Memory B cell (primary cell): Measurements from ENCODE around the gene SALL2.
"Not testable (repeated sequence)": the region's sequence is repeated elsewhere in the genome, so short reads cannot be mapped to it uniquely, and the experiment has no call there.

Experiments used
- ATAC-seq: fragments of 150-1000 bp; cut with Tn5 transposase; 2 replicates; pipeline ENCODE4 v1.10.0; 2021; ENCODE audit warnings: low read depth, mild to moderate bottlenecking, moderate library complexity
- DNase-seq, 2 donors: peaks; one replicate each; pipeline ENCODE4 v3.0.0; 2022; ENCODE audit warnings: low spot score in 2 of 2
- H3K27ac Mint-ChIP-seq: one replicate; pipeline ENCODE4 v1.8.0; 2022; ENCODE audit warnings: mild to moderate bottlenecking, moderate library complexity, mixed read lengths
- H3K27me3 Mint-ChIP-seq: one replicate; pipeline ENCODE4 v1.8.0; 2022; ENCODE audit warnings: mixed read lengths
- H3K36me3 Mint-ChIP-seq: one replicate; pipeline ENCODE4 v1.8.0; 2022; ENCODE audit warnings: mild to moderate bottlenecking, mixed read lengths
- H3K4me1 Mint-ChIP-seq: one replicate; pipeline ENCODE4 v1.8.0; 2022; ENCODE audit warnings: mixed read lengths
- H3K4me3 Mint-ChIP-seq: one replicate; pipeline ENCODE4 v1.8.0; 2022; ENCODE audit warnings: mild to moderate bottlenecking, moderate library complexity, mixed read lengths
- H3K9me3 Mint-ChIP-seq: one replicate; pipeline ENCODE4 v1.8.0; 2022; ENCODE audit warnings: mixed read lengths

The SALL2 gene

GRCh38 chr14:21525962-21526671 is at the start of gene SALL2:
SALL2 (minus strand) TSS chr14:21526346; CDS start chr14:21526127, 219 bp downstream.
- DNase-seq, result peak in 1 of 2 donors; percentile 22
- Mint-ChIP-seq H3K27me3 (peaks cover 12% of the 10 kb centered on the region), H3K4me1 (peaks cover 8% of the 10 kb centered on the region), H3K36me3 (no peaks in the 10 kb centered on the region), H3K4me3 (peak within 1 kb of the TSS; percentile 84), H3K27ac (peak within 1 kb of the TSS; percentile 0), H3K9me3 (no peaks in the 10 kb centered on the region)
- ATAC-seq, result peak; percentile 47

GRCh38 chr14:21575661-21576060 is 49.5 kb upstream of the SALL2 start:
- ATAC-seq, result no peak
- Mint-ChIP-seq H3K4me1 (no peaks in the 10 kb centered on the region), H3K4me3 (no peak overlapping the region), H3K9me3 (no peaks in the 10 kb centered on the region), H3K27ac (no peak overlapping the region), H3K36me3 (peaks cover 2% of the 10 kb centered on the region), H3K27me3 (peaks cover 3% of the 10 kb centered on the region)
- no peak for DNase-seq

GRCh38 chr14:21572604-21573003 is 46.5 kb upstream of the SALL2 start:
- no peaks in the 10 kb centered on the region for H3K4me1 Mint-ChIP-seq
- peaks cover 12% of the 10 kb centered on the region for H3K27me3 Mint-ChIP-seq
- no peak overlapping the region for H3K4me3 Mint-ChIP-seq
- peaks cover 2% of the 10 kb centered on the region for H3K36me3 Mint-ChIP-seq
- no peaks in the 10 kb centered on the region for H3K9me3 Mint-ChIP-seq
- ATAC-seq (no peak), DNase-seq (no peak)
- H3K27ac Mint-ChIP-seq, result no peak overlapping the region

- ATAC-seq, result no peak
- H3K27ac Mint-ChIP-seq, result no peak overlapping the region
- H3K4me3 Mint-ChIP-seq, result no peak overlapping the region
- no peak for DNase-seq
- no peaks in the 10 kb centered on the region for H3K9me3 Mint-ChIP-seq
- peaks cover 2% of the 10 kb centered on the region for H3K27me3 Mint-ChIP-seq
- peaks cover 2% of the 10 kb centered on the region for H3K4me1 Mint-ChIP-seq
- no peaks in the 10 kb centered on the region for H3K36me3 Mint-ChIP-seq
These were observed 32.6 kb upstream of the SALL2 start for GRCh38 chr14:21558703-21559170.

- no peaks in the 10 kb centered on the region for H3K36me3 Mint-ChIP-seq
- DNase-seq, result peak; percentile 64 to 71
- peak overlapping the region; percentile 1 for H3K4me3 Mint-ChIP-seq
These were observed 31.1 kb upstream of the SALL2 start for GRCh38 chr14:21557084-21557901.

GRCh38 chr14:21556378-21557083 is 30.4 kb upstream of the SALL2 start:
- Mint-ChIP-seq H3K4me3 (no peak overlapping the region), H3K27me3 (no peaks in the 10 kb centered on the region), H3K36me3 (no peaks in the 10 kb centered on the region), H3K9me3 (no peaks in the 10 kb centered on the region), H3K27ac (no peak overlapping the region), H3K4me1 (peaks cover 2% of the 10 kb centered on the region)
- DNase-seq (no peak), ATAC-seq (no peak)

More at GRCh38 chr14:21557084-21557901, 31.1 kb upstream of the SALL2 start:
- H3K27ac Mint-ChIP-seq, result peak overlapping the region; percentile 46
- H3K4me1 Mint-ChIP-seq, result peaks cover 2% of the 10 kb centered on the region
- no peaks in the 10 kb centered on the region for H3K27me3 Mint-ChIP-seq
- ATAC-seq, result peak; percentile 86
- no peaks in the 10 kb centered on the region for H3K9me3 Mint-ChIP-seq

GRCh38 chr14:21553266-21553665 is 27.1 kb upstream of the SALL2 start:
- ATAC-seq (no peak), DNase-seq (no peak)
- Mint-ChIP-seq H3K27ac (no peak overlapping the region), H3K36me3 (no peaks in the 10 kb centered on the region), H3K27me3 (peaks cover 1% of the 10 kb centered on the region), H3K9me3 (no peaks in the 10 kb centered on the region), H3K4me3 (no peak overlapping the region), H3K4me1 (peaks cover 2% of the 10 kb centered on the region)

- H3K9me3 Mint-ChIP-seq, ATAC-seq, H3K4me3 Mint-ChIP-seq, H3K36me3 Mint-ChIP-seq, DNase-seq, H3K4me1 Mint-ChIP-seq, H3K27ac Mint-ChIP-seq: not testable (repeated sequence)
- peaks cover 13% of the 10 kb centered on the region for H3K27me3 Mint-ChIP-seq
These were observed 18.4 kb upstream of the SALL2 start for GRCh38 chr14:21544588-21544987.

GRCh38 chr14:21543963-21544362 is 17.8 kb upstream of the SALL2 start:
- DNase-seq (no peak), ATAC-seq (no peak)
- no peaks in the 10 kb centered on the region for H3K9me3 Mint-ChIP-seq
- H3K27ac Mint-ChIP-seq, result no peak overlapping the region
- no peak overlapping the region for H3K4me3 Mint-ChIP-seq
- H3K36me3 Mint-ChIP-seq, result no peaks in the 10 kb centered on the region
- H3K4me1 Mint-ChIP-seq, result no peaks in the 10 kb centered on the region
- peaks cover 19% of the 10 kb centered on the region for H3K27me3 Mint-ChIP-seq

- H3K4me3 Mint-ChIP-seq, result no peak overlapping the region
- H3K27me3 Mint-ChIP-seq, result peaks cover 20% of the 10 kb centered on the region
- no peaks in the 10 kb centered on the region for H3K9me3 Mint-ChIP-seq
- H3K4me1 Mint-ChIP-seq, result no peaks in the 10 kb centered on the region
- DNase-seq (no peak), ATAC-seq (no peak)
- H3K36me3 Mint-ChIP-seq, result no peaks in the 10 kb centered on the region
- no peak overlapping the region for H3K27ac Mint-ChIP-seq
These were observed 17.4 kb upstream of the SALL2 start for GRCh38 chr14:21543521-21543960.

- Mint-ChIP-seq H3K27me3 (peaks cover 28% of the 10 kb centered on the region), H3K27ac (no peak overlapping the region), H3K4me3 (no peak overlapping the region), H3K9me3 (no peaks in the 10 kb centered on the region), H3K36me3 (no peaks in the 10 kb centered on the region), H3K4me1 (peaks cover 6% of the 10 kb centered on the region)
- no peak for ATAC-seq
- DNase-seq, result no peak
These were observed 15.4 kb upstream of the SALL2 start for GRCh38 chr14:21541413-21542074.

GRCh38 chr14:21539189-21539940 is 13.2 kb upstream of the SALL2 start:
- H3K27ac Mint-ChIP-seq, result no peak overlapping the region
- no peaks in the 10 kb centered on the region for H3K9me3 Mint-ChIP-seq
- peaks cover 12% of the 10 kb centered on the region for H3K4me1 Mint-ChIP-seq
- peaks cover 41% of the 10 kb centered on the region for H3K27me3 Mint-ChIP-seq
- DNase-seq (no peak), ATAC-seq (no peak)
- H3K4me3 Mint-ChIP-seq, result no peak overlapping the region
- no peaks in the 10 kb centered on the region for H3K36me3 Mint-ChIP-seq

- ATAC-seq (no peak), DNase-seq (no peak)
- Mint-ChIP-seq H3K36me3 (no peaks in the 10 kb centered on the region), H3K4me1 (peaks cover 12% of the 10 kb centered on the region), H3K4me3 (peak overlapping the region; percentile 6), H3K27ac (no peak overlapping the region), H3K9me3 (no peaks in the 10 kb centered on the region), H3K27me3 (peaks cover 40% of the 10 kb centered on the region)
These were observed 10.9 kb upstream of the SALL2 start for GRCh38 chr14:21537090-21537424.
